Fibroblast of skin of right biceps (primary cell): ENCODE results near the gene CALN1.
"Not testable (repeated sequence)": the region's sequence is repeated elsewhere in the genome, so short reads cannot be mapped to it uniquely, and the experiment has no call there.

Experiments
- DNase-seq: peaks from one replicate; pipeline ENCODE4 v3.0.0-alpha.2; 2013

CALN1 gene

GRCh38 chr7:71776726-71777125 lies 635.4 kb downstream of the CALN1 start:
- no peak for DNase-seq

GRCh38 chr7:71775648-71776047 lies 636.5 kb downstream of the CALN1 start:
- peak; percentile 91 for DNase-seq

- DNase-seq: no peak
These were observed 639.4 kb downstream of the CALN1 start for GRCh38 chr7:71772779-71773178.

DNA sequence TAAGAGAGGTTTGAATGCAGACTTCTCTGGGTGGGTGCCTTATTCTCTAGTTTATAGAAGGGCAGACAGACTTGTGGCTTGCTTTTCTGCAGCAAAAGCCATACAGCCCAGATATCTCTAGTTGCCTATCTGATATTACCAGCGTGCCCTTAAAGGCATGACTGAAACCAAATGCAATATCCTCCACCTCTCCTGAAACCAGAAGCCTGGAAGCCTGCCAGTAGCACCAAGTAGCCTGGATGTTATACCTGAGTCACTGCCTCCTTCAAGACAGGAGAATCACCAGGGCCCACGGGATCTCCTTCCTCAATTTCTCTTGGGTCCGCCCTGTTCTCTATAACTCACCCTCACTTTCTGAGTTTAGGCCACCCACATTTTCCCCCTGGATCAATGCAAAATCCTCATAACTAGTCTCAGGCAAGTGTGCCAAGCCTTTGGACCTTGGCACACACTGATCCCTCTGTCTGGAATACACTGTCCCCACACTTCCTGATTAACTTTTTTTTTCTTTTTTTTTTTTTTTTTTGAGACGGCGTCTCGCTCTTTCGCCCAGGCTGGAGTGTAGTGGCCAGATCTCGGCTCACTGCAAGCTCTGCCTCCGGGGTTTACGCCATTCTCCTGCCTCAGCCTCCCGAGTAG lies 641.8 kb downstream of the CALN1 start:
- DNase-seq: peak; percentile 76

- DNase-seq: peak; percentile 64
These were observed 642.8 kb downstream of the CALN1 start for GRCh38 chr7:71769326-71769725.

DNA sequence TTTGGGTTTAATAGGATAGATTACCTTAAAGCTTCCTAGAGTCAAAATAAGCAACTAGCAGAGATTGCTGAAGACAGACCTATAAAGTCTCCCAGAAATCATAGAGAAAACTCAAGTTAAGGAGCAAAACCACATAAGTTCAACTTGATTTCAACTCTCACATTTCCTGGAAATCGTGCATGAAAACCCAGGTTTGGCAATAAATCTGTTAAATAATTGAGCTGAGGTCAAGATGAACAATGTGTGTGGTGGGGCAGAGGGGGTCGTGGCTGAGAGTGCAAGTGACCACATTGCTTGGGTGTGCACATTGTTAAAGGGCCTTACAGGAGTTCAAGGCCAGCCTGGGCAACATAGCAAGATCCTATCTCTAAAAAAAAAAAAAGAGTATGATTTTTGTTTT lies 643.7 kb downstream of the CALN1 start:
- DNase-seq: peak; percentile 81

- DNase-seq: peak; percentile 65
These were observed 646.1 kb downstream of the CALN1 start for GRCh38 chr7:71766016-71766415.

DNA sequence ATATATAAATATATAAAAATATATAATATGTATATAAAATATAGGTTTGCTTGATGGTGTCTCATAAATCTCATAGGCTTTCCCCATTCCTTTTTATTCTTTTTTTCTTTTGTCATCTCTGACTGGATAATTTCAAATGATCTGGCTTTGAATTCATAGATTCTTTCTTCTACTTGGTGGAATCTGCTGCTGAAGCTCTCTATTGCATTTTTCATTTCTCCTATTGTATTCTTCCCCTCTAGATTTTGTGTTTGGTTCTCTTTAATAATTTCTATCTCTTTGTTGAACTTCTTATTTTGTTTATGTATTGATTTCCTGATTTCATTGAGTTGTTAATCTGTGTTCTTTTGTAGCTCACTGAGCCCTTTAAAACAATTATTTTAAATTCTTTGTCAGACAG lies 650.8 kb downstream of the CALN1 start:
- no peak for DNase-seq

- no peak for DNase-seq
These were observed 657.3 kb downstream of the CALN1 start for GRCh38 chr7:71754828-71755227.

GRCh38 chr7:71753956-71754664 lies 658.0 kb downstream of the CALN1 start:
- DNase-seq: peak; percentile 47

DNA sequence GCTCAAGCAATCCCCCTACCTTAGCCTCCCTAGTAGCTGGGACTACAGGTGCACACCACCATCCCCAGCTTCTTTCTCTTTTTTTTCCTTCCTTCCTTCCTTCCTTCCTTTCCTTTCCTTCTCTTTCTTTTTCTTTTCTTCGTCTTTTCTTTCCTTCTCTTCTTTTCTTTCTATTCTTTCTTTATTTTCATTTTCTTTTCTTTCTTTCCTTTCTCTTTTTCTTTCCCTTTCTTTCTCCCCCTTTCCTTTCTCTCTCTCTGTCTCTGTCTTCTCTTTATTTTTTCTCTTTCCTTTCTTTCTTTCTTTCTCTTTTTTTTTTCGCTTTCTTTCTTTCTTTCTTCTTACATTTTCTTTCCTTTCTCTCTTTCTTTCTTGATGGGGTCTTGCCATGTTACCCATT lies 658.9 kb downstream of the CALN1 start:
- no peak for DNase-seq

DNA sequence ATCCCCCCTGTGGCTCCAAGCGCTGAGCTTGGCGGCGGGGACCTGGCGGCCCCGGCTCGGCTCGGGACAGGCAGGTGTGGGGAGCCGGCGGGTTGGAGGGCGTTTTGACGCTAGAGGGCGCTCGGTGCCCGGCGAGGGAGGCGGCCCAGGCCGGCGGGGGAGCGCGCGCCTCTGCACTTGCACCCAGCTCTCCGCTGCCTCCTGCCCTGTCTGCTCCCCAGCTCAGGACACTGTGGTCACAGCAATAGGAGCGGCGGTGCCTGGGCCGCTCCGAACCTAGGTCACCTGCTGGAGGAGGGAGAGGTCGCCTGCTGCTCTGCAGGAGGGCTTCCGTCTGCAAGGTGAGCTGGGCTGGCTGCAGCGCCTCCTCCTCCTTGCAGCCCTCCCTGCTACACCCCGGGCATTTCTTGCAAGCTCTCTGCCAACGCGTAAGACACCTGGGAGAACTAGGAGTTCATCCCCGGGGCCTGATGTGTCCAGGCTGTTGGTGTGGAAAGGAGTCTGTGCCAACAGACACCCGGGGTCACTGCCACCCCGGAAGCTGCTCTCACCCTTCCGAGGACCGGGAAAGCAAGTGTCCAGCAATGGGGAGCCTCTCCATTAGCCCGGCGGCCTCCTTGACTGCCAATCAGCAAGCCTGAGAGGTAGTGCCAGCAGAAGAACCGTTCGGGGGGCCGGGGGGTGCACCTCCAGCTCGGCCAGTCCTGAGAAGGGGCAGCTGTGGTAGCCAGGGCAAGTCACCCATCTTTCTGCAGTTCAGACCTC lies 659.8 kb downstream of the CALN1 start:
- peak; percentile 44 for DNase-seq

DNA sequence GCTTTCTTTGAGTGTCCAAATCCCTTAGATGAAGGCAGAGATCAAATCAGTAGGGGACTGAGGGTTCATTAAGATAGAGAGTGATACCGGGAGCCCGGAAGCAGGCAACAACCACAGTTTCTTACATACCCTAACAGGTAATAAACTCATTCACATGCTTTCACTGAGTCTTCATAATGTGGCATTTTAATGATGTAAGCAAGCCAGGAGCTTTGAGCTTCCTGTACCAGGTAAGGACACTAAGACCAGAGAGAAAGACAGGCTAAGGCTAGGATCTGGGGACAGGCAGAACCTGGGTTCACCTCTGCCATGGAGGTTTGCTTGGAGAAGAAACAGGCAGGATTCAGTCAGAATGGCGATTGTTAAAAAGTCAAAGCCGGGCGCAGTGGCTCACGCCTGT lies 661.8 kb downstream of the CALN1 start:
- DNase-seq: no peak

- DNase-seq: peak; percentile 19
These were observed 666.1 kb downstream of the CALN1 start for GRCh38 chr7:71746006-71746405.

GRCh38 chr7:71740174-71740560 lies 672.0 kb downstream of the CALN1 start:
- no peak for DNase-seq

DNA sequence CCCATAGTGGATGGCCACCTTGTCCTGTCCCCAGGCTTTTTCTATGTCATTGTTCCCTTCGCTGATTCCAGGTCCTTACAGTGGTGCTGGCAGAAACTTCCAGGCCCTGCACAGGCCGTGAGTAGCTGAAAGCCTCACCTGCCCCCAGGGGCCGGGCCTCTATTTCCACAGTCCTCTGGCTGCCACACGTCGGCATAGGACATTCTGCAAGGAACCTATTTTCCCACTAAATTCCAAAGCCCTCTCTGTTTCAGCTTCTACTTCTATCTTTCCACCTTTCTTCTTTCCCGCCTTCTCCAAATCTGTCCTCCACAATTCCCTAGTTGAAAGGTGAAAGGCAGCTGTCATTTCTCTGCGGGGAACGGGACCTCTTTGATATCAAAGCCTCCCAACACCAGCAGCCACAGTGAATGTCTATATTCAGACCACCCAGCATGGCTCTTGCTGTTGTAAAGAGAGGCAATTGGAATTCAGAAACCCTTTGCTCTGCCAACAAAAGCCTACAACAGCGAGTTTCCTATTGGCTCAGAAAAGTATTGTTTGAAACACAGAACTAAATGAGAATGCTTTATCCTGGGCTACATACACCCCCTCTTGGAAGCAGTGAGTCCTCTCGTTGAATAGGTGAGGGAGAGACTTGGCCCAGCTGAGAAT lies 672.5 kb downstream of the CALN1 start:
- DNase-seq: no peak

DNA sequence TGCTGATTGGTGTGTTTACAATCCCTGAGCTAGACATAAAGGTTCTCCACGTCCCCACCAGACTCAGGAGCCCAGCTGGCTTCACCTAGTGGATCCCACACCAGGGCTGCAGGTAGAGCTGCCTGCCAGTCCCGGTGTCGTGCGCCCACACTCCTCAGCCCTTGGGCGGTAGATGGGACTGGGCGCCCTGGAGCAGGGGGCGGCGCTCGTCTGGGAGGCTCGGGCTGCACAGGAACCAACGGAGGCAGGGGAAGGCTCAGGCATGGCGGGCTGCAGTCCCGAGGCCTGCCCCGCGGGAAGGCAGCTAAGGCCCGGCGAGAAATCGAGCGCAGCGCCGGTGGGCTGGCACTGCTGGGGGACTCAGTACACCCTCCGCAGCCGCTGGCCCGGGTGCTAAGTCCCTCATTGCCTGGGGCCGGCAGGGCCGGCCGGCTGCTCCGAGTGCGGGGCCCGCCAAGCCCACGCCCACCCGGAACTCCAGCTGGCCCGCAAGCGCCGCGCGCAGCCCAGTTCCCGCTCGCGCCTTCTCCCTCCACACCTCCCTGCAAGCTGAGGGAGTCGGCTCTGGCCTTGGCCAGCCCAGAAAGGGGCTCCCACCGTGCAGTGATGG lies 674.1 kb downstream of the CALN1 start:
- DNase-seq: not testable (repeated sequence)

DNA sequence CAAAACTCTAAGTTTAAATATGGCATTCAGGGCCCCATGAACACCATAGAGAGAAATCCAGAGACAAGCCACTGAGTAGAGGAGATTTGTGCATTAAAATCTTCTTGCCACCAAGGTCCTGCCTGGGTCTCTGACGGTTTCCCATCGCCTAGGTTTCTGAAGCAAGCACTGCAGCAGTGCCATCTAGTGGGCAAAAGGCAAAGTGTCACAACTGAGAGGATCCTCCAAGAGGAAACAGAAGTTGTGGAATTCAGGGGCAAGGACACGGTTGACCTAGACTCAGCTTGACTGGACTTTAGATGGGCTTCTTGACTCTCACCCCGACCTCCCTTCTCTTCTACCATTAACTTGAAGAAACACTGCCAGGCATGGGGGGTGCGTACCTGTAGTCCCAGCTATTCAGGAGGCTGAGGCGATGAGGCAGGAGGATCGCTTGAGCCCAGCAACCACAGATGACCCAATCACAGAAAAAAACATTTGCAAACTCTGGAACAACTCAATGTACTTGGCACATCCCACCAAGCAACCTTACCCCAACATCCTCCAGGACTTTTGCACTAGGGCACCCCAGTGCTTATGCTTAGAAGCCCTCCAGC lies 676.1 kb downstream of the CALN1 start:
- DNase-seq: peak; percentile 57

DNA sequence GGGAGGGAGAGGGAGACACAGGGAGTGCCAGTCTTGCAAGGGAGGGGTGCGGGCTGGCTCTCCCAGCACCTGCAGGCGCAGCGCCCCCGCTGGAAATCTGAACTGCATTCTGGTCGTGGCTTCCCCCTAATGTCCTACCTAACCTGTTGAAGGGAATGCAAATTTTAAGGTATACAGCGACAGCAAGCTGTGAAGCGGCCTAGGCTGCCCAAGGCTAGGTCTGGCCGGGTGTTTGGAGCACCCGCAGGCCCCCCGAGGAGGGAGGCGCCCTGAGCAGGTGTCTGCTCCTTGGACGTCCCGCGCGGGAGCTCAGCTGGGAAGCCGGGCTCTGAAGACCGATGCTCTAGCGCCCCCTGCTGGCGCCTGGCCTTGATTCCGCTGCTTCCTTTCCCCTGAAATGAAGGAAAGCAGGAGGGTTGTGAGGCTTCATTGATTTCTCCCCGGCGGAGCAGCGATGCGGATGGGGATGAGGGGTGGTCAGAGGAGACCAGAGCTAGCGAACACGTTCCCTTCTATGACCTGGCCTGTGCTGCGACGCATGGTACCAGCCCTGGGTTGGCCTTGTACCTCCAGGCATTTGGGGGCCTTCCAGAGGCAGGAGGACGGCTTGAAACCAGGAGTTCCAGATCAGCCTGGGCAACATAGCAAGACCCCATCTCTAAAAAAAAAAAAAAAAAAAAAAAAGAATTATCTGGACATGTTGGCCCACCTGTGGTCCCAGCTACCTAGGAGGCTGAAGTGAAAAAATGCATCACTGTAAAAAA lies 678.8 kb downstream of the CALN1 start:
- peak; percentile 62 for DNase-seq

DNA sequence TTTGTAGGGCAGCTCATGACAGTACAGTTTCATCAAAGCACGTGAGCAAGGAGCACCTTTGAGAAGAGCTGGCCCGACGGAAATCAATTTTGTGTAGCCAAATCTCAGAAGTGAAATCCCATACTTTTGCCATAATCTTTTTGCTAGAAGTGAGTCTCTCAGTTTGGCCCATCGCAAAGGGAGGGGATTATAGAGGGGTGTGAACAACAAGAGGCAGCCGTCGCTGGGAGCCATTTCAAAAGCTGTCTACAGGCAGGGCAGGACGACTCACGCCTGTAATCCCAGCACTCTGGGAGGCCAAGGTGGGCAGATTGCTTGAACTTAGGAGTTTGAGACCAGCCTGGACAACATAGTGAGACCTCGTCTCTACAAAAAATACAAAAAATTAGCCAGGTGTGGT lies 680.4 kb downstream of the CALN1 start:
- no peak for DNase-seq
